Gastrocnemius medialis (tissue), 4 donors: ENCODE results near the gene LRRD1. TPM values are rescaled to one million over a fixed set of nuclear protein-coding genes. Genes with fewer than 3 reads are reported as not detected.
A peak's percentile ranks its signal among the peaks of the same experiment; 100 is the strongest.

Experiments
- ATAC-seq, 2 donors: fragments of 150-250 bp; one replicate each; pipeline ENCODE4 v1.9.1; 2016
- DNase-seq, 2 donors: peaks; one replicate each; pipeline ENCODE4 v3.0.0-alpha.2; 2019
- H3K27ac ChIP-seq, 4 donors: fragments of 200-600 bp; sonication (generic); 1 replicate in 1 of 4; 2 replicates in 3 of 4; pipeline ENCODE4 v1.5.1; 2016 to 2018; ENCODE audit warnings: mild to moderate bottlenecking in 2 of 4, moderate library complexity in 1 of 4
- H3K27me3 ChIP-seq, 3 donors: fragments of 200-600 bp; sonication (generic) in 2 of 3; 1 replicate in 1 of 3; 2 replicates in 2 of 3; pipeline versions ENCODE4 v1.5.1 to v1.6.0; 2016 to 2019; ENCODE audit warnings: mild to moderate bottlenecking in 1 of 3, moderate library complexity in 1 of 3
- H3K36me3 ChIP-seq, 2 donors: fragments of 200-600 bp; sonication (generic) in 1 of 2; one replicate each; pipeline ENCODE4 v1.5.1; 2017 to 2018
- H3K4me1 ChIP-seq, 2 donors: fragments of 200-600 bp; sonication (generic) in 1 of 2; one replicate each; pipeline ENCODE4 v1.5.1; 2016 to 2017; ENCODE audit warnings: mild to moderate bottlenecking in 2 of 2
- H3K4me3 ChIP-seq, 4 donors: fragments of 200-600 bp; sonication (generic) in 3 of 4; 1 replicate in 1 of 4; 2 replicates in 3 of 4; pipeline ENCODE4 v1.5.1; 2016 to 2019; ENCODE audit warnings: mild to moderate bottlenecking in 2 of 4
- H3K9me3 ChIP-seq, 3 donors: fragments of 200-600 bp; sonication (generic) in 2 of 3; 1 replicate in 1 of 3; 2 replicates in 2 of 3; pipeline ENCODE4 v1.5.1; 2016 to 2019
- POLR2A ChIP-seq, 2 donors: fragments of 450-650 bp; IDR thresholded peaks; one replicate each; pipeline ENCODE4 v1.6.1; 2017; ENCODE audit warnings: antibody characterized with exemption in 2 of 2, mild to moderate bottlenecking in 2 of 2, moderate library complexity in 2 of 2
- in situ Hi-C, 4 donors: fragments of 200-750 bp; cut with MboI; loops; one replicate each; pipeline versions ENCODE4 v1.15.0 to v1.8.0; 2017; ENCODE audit warnings: low sequenced_read_pairs in 4 of 4
- intact Hi-C: fragments of 100-400 bp; cut with DNase I; formaldehyde crosslinking; loops from one replicate; pipeline ENCODE4 v1.15.1; 2023; ENCODE audit warnings: low total_unique reads
- total RNA-seq, 4 donors: library from RNA; depleted of rRNA; stranded (reverse); fragments of >200 nt; gene quantifications; one replicate each; pipeline versions ENCODE4 v1.1.0 to v1.2.3, GENCODE V29; 2016
- TF ChIP-seq, protein P1 (sequence below), 5 experiments: fragments of 450-650 bp in 3 of 5; fragments of 200-600 bp in 2 of 5; sonication (generic) in 2 of 5; IDR thresholded peaks in 4 of 5; conservative IDR thresholded peaks in 1 of 5; 1 replicate in 4 of 5; 2 replicates in 1 of 5; pipeline ENCODE4 v1.5.1; 2016 to 2019; ENCODE audit warnings: antibody characterized with exemption in 5 of 5, mild to moderate bottlenecking in 3 of 5, moderate library complexity in 3 of 5

The LRRD1 gene
- total RNA-seq, 4 donors from 2014 or later: not detected

- H3K4me3 ChIP-seq: no peak overlapping the region
- no peaks in the 10 kb centered on the region for H3K36me3 ChIP-seq
- intact Hi-C loops (no loop called here), in situ Hi-C loops (no loop called here)
- TF ChIP-seq, protein P1, sequence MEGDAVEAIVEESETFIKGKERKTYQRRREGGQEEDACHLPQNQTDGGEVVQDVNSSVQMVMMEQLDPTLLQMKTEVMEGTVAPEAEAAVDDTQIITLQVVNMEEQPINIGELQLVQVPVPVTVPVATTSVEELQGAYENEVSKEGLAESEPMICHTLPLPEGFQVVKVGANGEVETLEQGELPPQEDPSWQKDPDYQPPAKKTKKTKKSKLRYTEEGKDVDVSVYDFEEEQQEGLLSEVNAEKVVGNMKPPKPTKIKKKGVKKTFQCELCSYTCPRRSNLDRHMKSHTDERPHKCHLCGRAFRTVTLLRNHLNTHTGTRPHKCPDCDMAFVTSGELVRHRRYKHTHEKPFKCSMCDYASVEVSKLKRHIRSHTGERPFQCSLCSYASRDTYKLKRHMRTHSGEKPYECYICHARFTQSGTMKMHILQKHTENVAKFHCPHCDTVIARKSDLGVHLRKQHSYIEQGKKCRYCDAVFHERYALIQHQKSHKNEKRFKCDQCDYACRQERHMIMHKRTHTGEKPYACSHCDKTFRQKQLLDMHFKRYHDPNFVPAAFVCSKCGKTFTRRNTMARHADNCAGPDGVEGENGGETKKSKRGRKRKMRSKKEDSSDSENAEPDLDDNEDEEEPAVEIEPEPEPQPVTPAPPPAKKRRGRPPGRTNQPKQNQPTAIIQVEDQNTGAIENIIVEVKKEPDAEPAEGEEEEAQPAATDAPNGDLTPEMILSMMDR (IDR thresholded peaks at IDR 0.05 in 4 of 5, conservative IDR thresholded peaks at IDR 0.05 in 1 of 5): no peak
- TF ChIP-seq POLR2A (IDR thresholded peaks at IDR 0.05): no peak
- H3K27ac ChIP-seq: no peak overlapping the region
- H3K9me3 ChIP-seq: no peaks in the 10 kb centered on the region
- DNase-seq (no peak), ATAC-seq (no peak)
- no peaks in the 10 kb centered on the region for H3K4me1 ChIP-seq
- no peaks in the 10 kb centered on the region for H3K27me3 ChIP-seq
Measured at GRCh38 chr7:92141161-92141560, 37.8 kb downstream of the LRRD1 start.

GRCh38 chr7:92137557-92137956 is 41.4 kb downstream of the LRRD1 start:
- TF ChIP-seq, protein P1 (IDR thresholded peaks at IDR 0.05 in 4 of 5, conservative IDR thresholded peaks at IDR 0.05 in 1 of 5): no peak
- TF ChIP-seq POLR2A (IDR thresholded peaks at IDR 0.05): no peak
- DNase-seq (no peak), ATAC-seq (no peak)
- Histone ChIP-seq H3K4me3 (no peak overlapping the region), H3K27ac (no peak overlapping the region), H3K36me3 (no peaks in the 10 kb centered on the region), H3K4me1 (peaks cover 5 to 8% of the 10 kb centered on the region in 2 donors), H3K27me3 (no peaks in the 10 kb centered on the region), H3K9me3 (no peaks in the 10 kb centered on the region)
- intact Hi-C loops: no loop called here
- in situ Hi-C loops: no loop called here

- H3K27ac ChIP-seq: peak overlapping the region; percentile 78 to 92 (median 89)
- H3K27me3 ChIP-seq: no peaks in the 10 kb centered on the region
- H3K4me3 ChIP-seq: peak overlapping the region; percentile 71 to 92 (median 90)
- no peaks in the 10 kb centered on the region for H3K9me3 ChIP-seq
- TF ChIP-seq, protein P1 (IDR thresholded peaks at IDR 0.05 in 4 of 5, conservative IDR thresholded peaks at IDR 0.05 in 1 of 5): no peak
- no peak for TF ChIP-seq POLR2A (IDR thresholded peaks at IDR 0.05)
- no peak for DNase-seq
- in situ Hi-C loops (no loop called here), intact Hi-C loops (loop anchor here (2.0 kb wide), 1 partner anchor 44 kb away; the partner anchor contains the start of gene LRRD1)
- peaks cover 5 to 8% of the 10 kb centered on the region in 2 donors for H3K4me1 ChIP-seq
- ATAC-seq: peak in 1 of 2 donors; percentile 13
- H3K36me3 ChIP-seq: no peaks in the 10 kb centered on the region
Measured at GRCh38 chr7:92135052-92135889, 43.7 kb downstream of the LRRD1 start.

DNA sequence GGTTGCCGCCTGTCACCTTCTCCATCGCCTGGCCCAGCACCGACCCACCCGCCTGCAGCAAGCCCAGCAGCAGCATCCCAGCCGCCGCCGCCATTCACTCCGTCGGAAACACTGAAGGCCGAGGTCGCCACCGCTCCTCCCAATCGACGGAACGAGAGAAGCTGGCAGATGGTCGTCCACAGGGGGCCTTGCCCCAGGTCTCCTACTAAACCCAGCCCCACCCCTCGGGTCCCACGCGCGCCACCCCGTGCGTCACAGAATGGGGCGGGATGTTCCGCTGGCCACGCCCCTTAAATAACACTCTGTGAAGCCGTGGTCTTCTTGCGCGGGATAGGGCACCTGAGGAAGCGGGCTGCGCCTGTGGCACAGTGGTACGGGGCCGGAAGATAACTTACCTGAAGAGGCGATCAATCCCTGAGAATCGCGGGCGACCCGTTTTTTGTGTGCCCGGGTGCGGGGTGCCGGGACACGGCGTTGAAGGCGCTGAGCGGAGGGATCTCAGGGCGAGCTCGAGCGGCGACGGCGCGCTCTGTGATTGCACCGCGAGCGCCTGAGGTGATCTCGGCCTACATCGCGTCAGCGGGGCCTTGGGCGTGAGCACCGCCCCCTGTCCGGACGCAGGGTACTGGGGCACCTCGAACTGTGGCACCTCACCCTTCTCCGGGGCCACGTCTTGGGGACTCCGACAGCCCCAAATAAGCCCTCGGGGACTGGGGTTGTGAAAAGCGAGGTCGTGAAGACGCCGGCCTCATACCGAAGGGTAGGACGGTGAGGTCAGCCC is 44.5 kb downstream of the LRRD1 start, which contains the start of gene CYP51A1:
Gene CYP51A1, minus strand, starts transcription at position 207 of the 781 bp plus-strand sequence. Its CDS starts 113 bp downstream, at position 94.
- ATAC-seq (peak; percentile 93), DNase-seq (peak; percentile 78 to 86)
- peak within 1 kb of the TSS; percentile 71 to 92 (median 90) for H3K4me3 ChIP-seq
- H3K4me1 ChIP-seq: peaks cover 5 to 8% of the 10 kb centered on the region in 2 donors
- intact Hi-C loops: loop anchor here (1.0 to 2.0 kb wide), 2 partner anchors 44 to 394 kb away; partner anchors contain the start of genes LRRD1, PEX1 and RBM48
- no peaks in the 10 kb centered on the region for H3K27me3 ChIP-seq
- H3K9me3 ChIP-seq: no peaks in the 10 kb centered on the region
- peak within 1 kb of the TSS; percentile 78 to 92 (median 89) for H3K27ac ChIP-seq
- in situ Hi-C loops: no loop called here
- no peaks in the 10 kb centered on the region for H3K36me3 ChIP-seq
- peak; percentile 71 to 74 for TF ChIP-seq POLR2A (IDR thresholded peaks at IDR 0.05)
- TF ChIP-seq, protein P1 (IDR thresholded peaks at IDR 0.05 in 4 of 5, conservative IDR thresholded peaks at IDR 0.05 in 1 of 5): no peak
